ENCODE measurements around the gene CLCA2.
"Not testable (repeated sequence)": the region's sequence is repeated elsewhere in the genome, so short reads cannot be mapped to it uniquely, and the experiment has no call there.

The CLCA2 gene

GRCh38 chr1:86472152-86472551, 48.2 kb downstream of the CLCA2 start:
- DNase-seq (ENCODE audit: low spot score), result no peak

- no peak for DNase-seq (ENCODE audit: low spot score)
These were observed 48.8 kb downstream of the CLCA2 start for GRCh38 chr1:86472767-86473166.

GRCh38 chr1:86477256-86477655, 53.3 kb downstream of the CLCA2 start:
- DNase-seq (ENCODE audit: low spot score), result no peak

- DNase-seq (ENCODE audit: low spot score), result no peak
These were observed 53.7 kb downstream of the CLCA2 start for GRCh38 chr1:86477682-86478081.

- DNase-seq (ENCODE audit: low spot score), result no peak
These were observed 54.6 kb downstream of the CLCA2 start for GRCh38 chr1:86478416-86479156.

GRCh38 chr1:86481966-86482365, 58.0 kb downstream of the CLCA2 start:
- DNase-seq (ENCODE audit: low spot score), result no peak

GRCh38 chr1:86487131-86487810, 63.3 kb downstream of the CLCA2 start:
- peak; percentile 73 for DNase-seq (ENCODE audit: low spot score)

- DNase-seq (ENCODE audit: low spot score), result no peak
These were observed 63.8 kb downstream of the CLCA2 start for GRCh38 chr1:86487811-86488141.

GRCh38 chr1:86489242-86489878, 65.4 kb downstream of the CLCA2 start:
- no peak for DNase-seq (ENCODE audit: low spot score)

GRCh38 chr1:86491171-86491950, 67.4 kb downstream of the CLCA2 start:
- no peak for DNase-seq (ENCODE audit: low spot score)

- DNase-seq (ENCODE audit: low spot score), result no peak
These were observed 74.3 kb downstream of the CLCA2 start for GRCh38 chr1:86498281-86498680.

- no peak for DNase-seq (ENCODE audit: low spot score)
These were observed 76.1 kb downstream of the CLCA2 start for GRCh38 chr1:86499987-86500593.

- no peak for DNase-seq (ENCODE audit: low spot score)
These were observed 76.7 kb downstream of the CLCA2 start for GRCh38 chr1:86500714-86501113.

GRCh38 chr1:86502125-86502646, 78.2 kb downstream of the CLCA2 start:
- DNase-seq (ENCODE audit: low spot score), result not testable (repeated sequence)

- no peak for DNase-seq (ENCODE audit: low spot score)
These were observed 78.9 kb downstream of the CLCA2 start for GRCh38 chr1:86502721-86503405.

- no peak for DNase-seq (ENCODE audit: low spot score)
These were observed 79.6 kb downstream of the CLCA2 start for GRCh38 chr1:86503406-86504136.

GRCh38 chr1:86504137-86504479, 80.1 kb downstream of the CLCA2 start:
- DNase-seq (ENCODE audit: low spot score), result no peak

- DNase-seq (ENCODE audit: low spot score), result no peak
These were observed 81.1 kb downstream of the CLCA2 start for GRCh38 chr1:86504895-86505563.

GRCh38 chr1:86505564-86505902, 81.6 kb downstream of the CLCA2 start:
- no peak for DNase-seq (ENCODE audit: low spot score)

Data from left forelimb (tissue), 1 donor.